Measurements from ENCODE around the gene DLX4.

- no peak for TF ChIP-seq EZH2 (IDR thresholded peaks at IDR 0.05)
- TF ChIP-seq POLR2AphosphoS5 (IDR thresholded peaks at IDR 0.05; ENCODE audit: borderline replicate concordance, low read depth, low read length), result no peak
- TF ChIP-seq FOXP2 (optimal IDR thresholded peaks at IDR 0.05; ENCODE audit: control extremely low read depth, extremely low read length, insufficient read depth), result no peak
Observed at GRCh38 chr17:49955157-49955556, 13.8 kb upstream of the DLX4 start.
